GM18511 (cell line): Measurements from ENCODE around the gene TCEA2.
"Not testable (repeated sequence)": the region's sequence is repeated elsewhere in the genome, so short reads cannot be mapped to it uniquely, and the experiment has no call there.

Experiments used
- ATAC-seq: cut with Tn5 transposase; IDR thresholded peaks from one replicate; pipeline ENCODE4 v1.9.1; 2021; ENCODE audit warnings: mild to moderate bottlenecking, moderate library complexity; ENCODE audit not compliant: unreplicated experiment

TCEA2 gene

GRCh38 chr20:64076061-64076997 is 13.3 kb downstream of the TCEA2 start:
- ATAC-seq, result no peak

GRCh38 chr20:64077094-64077493 is 14.1 kb downstream of the TCEA2 start:
- peak; percentile 26 for ATAC-seq

GRCh38 chr20:64077541-64077875 is 14.5 kb downstream of the TCEA2 start:
- peak; percentile 1 for ATAC-seq

GRCh38 chr20:64077876-64078551 is 15.0 kb downstream of the TCEA2 start:
- peak; percentile 46 for ATAC-seq

- no peak for ATAC-seq
Observed at GRCh38 chr20:64078934-64079272, 15.9 kb downstream of the TCEA2 start.

- ATAC-seq, result peak; percentile 34
Observed at GRCh38 chr20:64079273-64080012, 16.4 kb downstream of the TCEA2 start, which contains the start of gene RGS19. Gene RGS19, minus strand, starts transcription at chr20:64079518. Its CDS starts 2,632 bp downstream, at chr20:64076886.

GRCh38 chr20:64080013-64080812 is 17.2 kb downstream of the TCEA2 start, which contains the start of gene OPRL1:
Gene OPRL1, plus strand, starts transcription at chr20:64080082. Its CDS starts 12,639 bp downstream, at chr20:64092721.
- ATAC-seq, result no peak

GRCh38 chr20:64080813-64081623 is 18.0 kb downstream of the TCEA2 start:
- no peak for ATAC-seq

GRCh38 chr20:64081624-64081964 is 18.6 kb downstream of the TCEA2 start:
- ATAC-seq, result no peak

- no peak for ATAC-seq
Observed at GRCh38 chr20:64082126-64082731, 19.2 kb downstream of the TCEA2 start.

- ATAC-seq, result no peak
Observed at GRCh38 chr20:64082820-64083377, 19.9 kb downstream of the TCEA2 start.

- no peak for ATAC-seq
Observed at GRCh38 chr20:64083378-64083803, 20.4 kb downstream of the TCEA2 start.

- no peak for ATAC-seq
Observed at GRCh38 chr20:64083804-64084684, 21.0 kb downstream of the TCEA2 start, which contains the start of gene LKAAEAR1. Gene LKAAEAR1, minus strand, starts transcription at chr20:64084398. Its CDS starts 179 bp downstream, at chr20:64084219.

- no peak for ATAC-seq
Observed at GRCh38 chr20:64084685-64085152, 21.7 kb downstream of the TCEA2 start.

GRCh38 chr20:64086801-64087200 is 23.8 kb downstream of the TCEA2 start:
- no peak for ATAC-seq

GRCh38 chr20:64087226-64087825 is 24.3 kb downstream of the TCEA2 start:
- not testable (repeated sequence) for ATAC-seq

GRCh38 chr20:64088586-64088985 is 25.6 kb downstream of the TCEA2 start:
- not testable (repeated sequence) for ATAC-seq
